HEK293 (cell line): ENCODE data around the gene DPYD.

Experiments used
- CTCF ChIA-PET: fragments of 350-600 bp; formaldehyde crosslinking; extraction: SDS; loops from one replicate; lab custom pipeline; 2021; ENCODE audit warnings: antibody characterized with exemption; lab: Yijun Ruan, JAX
- POLR2A ChIA-PET: fragments of 300-600 bp; formaldehyde crosslinking; extraction: SDS; loops from one replicate; lab custom pipeline; 2020; ENCODE audit warnings: antibody characterized with exemption, inconsistent platforms; lab: Yijun Ruan, JAX
- H3K27ac ChIP-seq: fragments of 200-500 bp; sonication (Bioruptor generic); 2 replicates; pipeline ENCODE4 v1.5.1; 2014; ENCODE audit warnings: low read depth, low read length, control low read depth, inconsistent platforms; ENCODE audit errors: extremely low read depth
- H3K36me3 ChIP-seq, 2 experiments: fragments of 200-500 bp in 1 of 2; sonication (Bioruptor generic) in 1 of 2; 1 replicate in 1 of 2; 2 replicates in 1 of 2; pipeline ENCODE4 v1.5.1; 2014 to 2017; ENCODE audit warnings: inconsistent platforms in 2 of 2, low read length in 2 of 2; ENCODE audit not compliant: control insufficient read depth in 2 of 2, insufficient read depth in 1 of 2
- H3K4me1 ChIP-seq: fragments of 200-500 bp; sonication (Bioruptor generic); 2 replicates; pipeline ENCODE4 v1.5.1; 2014; ENCODE audit warnings: mild to moderate bottlenecking, low read length, inconsistent platforms; ENCODE audit not compliant: control insufficient read depth, insufficient read depth
- H3K4me3 ChIP-seq: 2 replicates; pipeline ENCODE4 v1.5.1; 2011; ENCODE audit warnings: low read depth, mild to moderate bottlenecking, control low read depth, low read length, moderate library complexity
- H3K9me3 ChIP-seq: fragments of 200-500 bp; sonication (Bioruptor generic); 2 replicates; pipeline ENCODE4 v1.5.1; 2014; ENCODE audit warnings: low read depth, low read length, inconsistent platforms; ENCODE audit not compliant: control insufficient read depth, insufficient read depth
- HOXC10 ChIP-seq: sonication (generic); formaldehyde crosslinking; IDR thresholded peaks from 2 replicates; pipeline ENCODE4 v1.8.1; 2023; ENCODE audit warnings: mild to moderate bottlenecking, missing genetic modification reagents
- REPIN1 ChIP-seq: fragments of 450-650 bp; formaldehyde crosslinking; IDR thresholded peaks from 2 replicates; pipeline ENCODE4 v1.5.1; 2017; ENCODE audit warnings: missing biosample characterization, missing genetic modification characterization, low read depth
- ZBTB1 ChIP-seq: fragments of 450-650 bp; formaldehyde crosslinking; IDR thresholded peaks from 2 replicates; pipeline ENCODE4 v1.5.1; 2016; ENCODE audit warnings: missing biosample characterization, missing genetic modification characterization
- ZBTB7A ChIP-seq: fragments of 450-650 bp; formaldehyde crosslinking; IDR thresholded peaks from 2 replicates; pipeline ENCODE4 v1.5.1; 2016; ENCODE audit warnings: low read depth, missing biosample characterization, missing genetic modification characterization
- ZNF114 ChIP-seq: fragments of 450-650 bp; formaldehyde crosslinking; IDR thresholded peaks from 2 replicates; pipeline ENCODE4 v1.5.0; 2017; ENCODE audit warnings: missing biosample characterization, missing genetic modification characterization
- ZNF132 ChIP-seq: fragments of 450-650 bp; formaldehyde crosslinking; IDR thresholded peaks from 2 replicates; pipeline ENCODE4 v1.5.1; 2017; ENCODE audit warnings: missing biosample characterization, missing genetic modification characterization, borderline replicate concordance
- ZNF335 ChIP-seq: fragments of 450-650 bp; formaldehyde crosslinking; conservative IDR thresholded peaks from 2 replicates; pipeline ENCODE4 v1.5.1; 2016; ENCODE audit warnings: missing biosample characterization, missing genetic modification characterization
- ZNF350 ChIP-seq: fragments of 450-650 bp; formaldehyde crosslinking; IDR thresholded peaks from 2 replicates; pipeline ENCODE4 v1.5.0; 2017; ENCODE audit warnings: missing biosample characterization, mild to moderate bottlenecking, missing genetic modification characterization
- ZNF416 ChIP-seq: fragments of 450-650 bp; formaldehyde crosslinking; IDR thresholded peaks from 2 replicates; pipeline ENCODE4 v1.5.1; 2016; ENCODE audit warnings: missing biosample characterization, missing genetic modification characterization
- ZNF501 ChIP-seq: fragments of 450-650 bp; formaldehyde crosslinking; IDR thresholded peaks from 2 replicates; pipeline ENCODE4 v1.5.1; 2016; ENCODE audit warnings: missing biosample characterization, missing genetic modification characterization
- ZNF530 ChIP-seq: fragments of 450-650 bp; formaldehyde crosslinking; IDR thresholded peaks from 2 replicates; pipeline ENCODE4 v1.5.1; 2016; ENCODE audit warnings: low read depth, missing biosample characterization, missing genetic modification characterization
- ZNF544 ChIP-seq: fragments of 450-650 bp; formaldehyde crosslinking; IDR thresholded peaks from 2 replicates; pipeline ENCODE4 v1.5.0; 2017; ENCODE audit warnings: missing biosample characterization, missing genetic modification characterization
- ZNF626 ChIP-seq: fragments of 450-650 bp; sonication (Bioruptor Pico); formaldehyde crosslinking; IDR thresholded peaks from 2 replicates; pipeline ENCODE4 v1.5.1; 2018; ENCODE audit warnings: missing biosample characterization, missing genetic modification characterization, inconsistent platforms
- ZNF670 ChIP-seq: fragments of 450-650 bp; formaldehyde crosslinking; IDR thresholded peaks from 2 replicates; pipeline ENCODE4 v1.5.1; 2016; ENCODE audit warnings: missing biosample characterization, missing genetic modification characterization, low read depth
- ZNF76 ChIP-seq: fragments of 450-650 bp; formaldehyde crosslinking; IDR thresholded peaks from 2 replicates; pipeline ENCODE4; 2016; ENCODE audit warnings: low read depth, missing biosample characterization, missing genetic modification characterization, borderline replicate concordance
- ZSCAN23 ChIP-seq: fragments of 450-650 bp; formaldehyde crosslinking; IDR thresholded peaks from 2 replicates; pipeline ENCODE4 v1.5.1; 2016; ENCODE audit warnings: missing biosample characterization, missing genetic modification characterization
- TF ChIP-seq, protein P1 (sequence below): fragments of 450-650 bp; formaldehyde crosslinking; IDR thresholded peaks from 2 replicates; pipeline ENCODE4 v1.5.1; 2016; ENCODE audit warnings: missing biosample characterization, missing genetic modification characterization
- TF ChIP-seq, protein P2 (sequence below): sonication (generic); formaldehyde crosslinking; IDR thresholded peaks from 2 replicates; pipeline ENCODE4 v1.8.1; 2022; ENCODE audit warnings: mild to moderate bottlenecking, moderate library complexity, missing genetic modification reagents
- TF ChIP-seq, protein P3 (sequence below): fragments of 450-650 bp; formaldehyde crosslinking; IDR thresholded peaks from 2 replicates; pipeline ENCODE4 v1.5.1; 2016; ENCODE audit warnings: missing biosample characterization, missing genetic modification characterization, borderline replicate concordance
- TF ChIP-seq, protein P4 (sequence below): fragments of 450-650 bp; formaldehyde crosslinking; IDR thresholded peaks from 2 replicates; pipeline ENCODE4 v1.5.1; 2017; ENCODE audit warnings: missing biosample characterization, missing genetic modification characterization
- TF ChIP-seq, protein P5 (sequence below): fragments of 450-650 bp; formaldehyde crosslinking; IDR thresholded peaks from 2 replicates; pipeline ENCODE4 v1.5.1; 2016; ENCODE audit warnings: missing biosample characterization, missing genetic modification characterization

The DPYD gene

DNA sequence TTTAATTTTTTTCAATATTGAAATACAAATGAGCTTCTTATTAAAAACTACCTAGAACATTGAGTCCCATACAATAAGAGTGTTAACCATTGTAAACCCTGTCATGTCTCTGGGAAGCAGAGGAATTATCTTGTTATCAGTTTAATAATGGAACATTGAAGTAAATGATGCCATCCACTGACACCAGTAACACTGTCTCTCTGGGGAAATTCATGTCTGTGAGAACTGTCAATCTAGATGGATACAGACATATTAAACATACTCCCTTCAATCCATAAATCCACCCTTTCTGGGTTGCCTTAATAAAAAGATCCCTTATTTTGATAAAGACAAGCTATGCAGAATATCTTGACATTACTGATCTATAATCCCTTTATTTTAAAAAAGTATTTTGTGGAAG, 503.2 kb downstream of the DPYD start (continued):
- TF ChIP-seq ZNF350 (tag by site-specific recombination) (no peak), ZNF501 (tag by site-specific recombination) (no peak)

DNA sequence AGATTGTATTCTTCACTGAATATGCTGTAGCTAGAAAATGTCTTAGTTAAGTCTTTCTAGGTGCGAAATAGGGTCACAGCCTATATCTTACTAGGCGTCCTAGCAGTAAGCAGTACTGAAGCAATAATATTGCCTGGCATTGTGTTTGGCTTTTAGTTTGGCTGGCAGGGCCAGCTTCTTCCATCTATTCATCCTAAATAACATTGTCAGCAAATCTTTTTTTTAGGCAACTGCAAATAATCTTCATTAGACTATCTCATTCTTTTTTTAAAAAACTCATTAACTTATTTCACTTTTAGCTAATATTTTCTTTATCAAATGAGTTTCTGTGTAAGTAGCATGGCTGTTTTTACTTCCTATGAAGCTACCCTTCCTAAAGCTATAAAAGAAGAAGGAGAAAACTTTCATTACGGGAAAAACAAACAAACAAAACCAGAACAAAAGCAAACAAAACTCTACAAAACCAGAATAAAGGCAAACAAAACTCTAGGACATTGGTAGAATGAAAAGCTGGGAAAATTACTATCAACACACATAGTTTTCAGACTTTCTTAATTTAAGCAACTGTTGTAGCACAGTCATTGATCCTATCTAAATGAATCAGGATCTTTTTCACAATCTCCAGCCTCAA, 506.0 kb downstream of the DPYD start:
- ChIA-PET CTCF (no interaction called here), POLR2A (no interaction called here)
- Histone ChIP-seq H3K4me3 (no peak overlapping the region), H3K4me1 (no peaks in the 10 kb centered on the region), H3K9me3 (no peaks in the 10 kb centered on the region), H3K27ac (no peak overlapping the region), H3K36me3 (no peaks in the 10 kb centered on the region)
- TF ChIP-seq, protein P1, sequence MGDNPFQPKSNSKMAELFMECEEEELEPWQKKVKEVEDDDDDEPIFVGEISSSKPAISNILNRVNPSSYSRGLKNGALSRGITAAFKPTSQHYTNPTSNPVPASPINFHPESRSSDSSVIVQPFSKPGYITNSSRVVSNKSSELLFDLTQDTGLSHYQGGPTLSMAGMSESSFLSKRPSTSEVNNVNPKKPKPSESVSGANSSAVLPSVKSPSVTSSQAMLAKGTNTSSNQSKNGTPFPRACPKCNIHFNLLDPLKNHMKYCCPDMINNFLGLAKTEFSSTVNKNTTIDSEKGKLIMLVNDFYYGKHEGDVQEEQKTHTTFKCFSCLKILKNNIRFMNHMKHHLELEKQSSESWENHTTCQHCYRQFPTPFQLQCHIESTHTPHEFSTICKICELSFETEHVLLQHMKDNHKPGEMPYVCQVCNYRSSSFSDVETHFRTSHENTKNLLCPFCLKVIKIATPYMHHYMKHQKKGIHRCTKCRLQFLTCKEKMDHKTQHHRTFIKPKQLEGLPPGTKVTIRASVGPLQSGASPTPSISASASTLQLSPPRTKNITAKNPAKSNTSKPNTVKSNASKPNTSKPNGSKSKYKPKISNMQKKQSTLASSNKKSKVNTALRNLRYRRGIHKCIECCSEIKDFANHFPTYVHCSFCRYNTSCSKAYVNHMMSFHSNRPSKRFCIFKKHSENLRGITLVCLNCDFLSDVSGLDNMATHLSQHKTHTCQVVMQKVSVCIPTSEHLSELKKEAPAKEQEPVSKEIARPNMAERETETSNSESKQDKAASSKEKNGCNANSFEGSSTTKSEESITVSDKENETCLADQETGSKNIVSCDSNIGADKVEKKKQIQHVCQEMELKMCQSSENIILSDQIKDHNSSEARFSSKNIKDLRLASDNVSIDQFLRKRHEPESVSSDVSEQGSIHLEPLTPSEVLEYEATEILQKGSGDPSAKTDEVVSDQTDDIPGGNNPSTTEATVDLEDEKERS (tag by site-specific recombination): no peak
- TF ChIP-seq ZNF132 (tag by site-specific recombination) (no peak), ZNF530 (tag by site-specific recombination) (no peak), ZNF335 (no peak)

DNA sequence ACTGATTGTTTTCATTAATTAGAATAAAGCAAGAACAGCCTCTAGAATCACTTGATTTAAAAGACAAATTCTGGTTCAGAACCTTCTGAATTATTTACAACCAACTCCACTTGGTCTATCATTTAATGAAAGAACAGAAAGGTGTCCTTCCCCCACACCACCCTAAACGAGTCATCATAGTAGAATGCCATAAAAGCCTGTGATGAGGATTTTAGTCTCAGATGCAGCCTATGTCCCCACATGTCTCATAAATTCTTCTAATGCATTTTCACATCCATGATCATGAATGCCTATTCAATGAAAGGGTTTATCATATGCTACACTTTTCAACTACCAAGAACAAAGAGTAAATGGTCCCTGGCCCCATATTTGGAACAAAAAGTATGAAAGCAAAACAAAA, 508.1 kb downstream of the DPYD start:
- Histone ChIP-seq H3K9me3 (no peaks in the 10 kb centered on the region), H3K27ac (no peak overlapping the region), H3K4me3 (no peak overlapping the region), H3K36me3 (no peaks in the 10 kb centered on the region), H3K4me1 (no peaks in the 10 kb centered on the region)
- CTCF ChIA-PET: no interaction called here
- POLR2A ChIA-PET: no interaction called here
- TF ChIP-seq ZNF544 (tag by site-specific recombination) (no peak), REPIN1 (tag by site-specific recombination) (no peak), ZNF416 (no peak), ZNF114 (tag by site-specific recombination) (no peak), ZBTB1 (tag by site-specific recombination) (no peak), ZNF670 (no peak), ZBTB7A (tag by site-specific recombination) (no peak), ZNF626 (tag by site-specific recombination) (no peak), HOXC10 (CRISPR knock-in tag) (no peak), ZSCAN23 (tag by site-specific recombination) (no peak), ZNF76 (tag by site-specific recombination) (no peak)
- TF ChIP-seq, protein P2, sequence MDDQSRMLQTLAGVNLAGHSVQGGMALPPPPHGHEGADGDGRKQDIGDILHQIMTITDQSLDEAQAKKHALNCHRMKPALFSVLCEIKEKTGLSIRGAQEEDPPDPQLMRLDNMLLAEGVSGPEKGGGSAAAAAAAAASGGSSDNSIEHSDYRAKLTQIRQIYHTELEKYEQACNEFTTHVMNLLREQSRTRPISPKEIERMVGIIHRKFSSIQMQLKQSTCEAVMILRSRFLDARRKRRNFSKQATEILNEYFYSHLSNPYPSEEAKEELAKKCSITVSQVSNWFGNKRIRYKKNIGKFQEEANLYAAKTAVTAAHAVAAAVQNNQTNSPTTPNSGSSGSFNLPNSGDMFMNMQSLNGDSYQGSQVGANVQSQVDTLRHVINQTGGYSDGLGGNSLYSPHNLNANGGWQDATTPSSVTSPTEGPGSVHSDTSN (CRISPR knock-in tag): no peak
- TF ChIP-seq, protein P3, sequence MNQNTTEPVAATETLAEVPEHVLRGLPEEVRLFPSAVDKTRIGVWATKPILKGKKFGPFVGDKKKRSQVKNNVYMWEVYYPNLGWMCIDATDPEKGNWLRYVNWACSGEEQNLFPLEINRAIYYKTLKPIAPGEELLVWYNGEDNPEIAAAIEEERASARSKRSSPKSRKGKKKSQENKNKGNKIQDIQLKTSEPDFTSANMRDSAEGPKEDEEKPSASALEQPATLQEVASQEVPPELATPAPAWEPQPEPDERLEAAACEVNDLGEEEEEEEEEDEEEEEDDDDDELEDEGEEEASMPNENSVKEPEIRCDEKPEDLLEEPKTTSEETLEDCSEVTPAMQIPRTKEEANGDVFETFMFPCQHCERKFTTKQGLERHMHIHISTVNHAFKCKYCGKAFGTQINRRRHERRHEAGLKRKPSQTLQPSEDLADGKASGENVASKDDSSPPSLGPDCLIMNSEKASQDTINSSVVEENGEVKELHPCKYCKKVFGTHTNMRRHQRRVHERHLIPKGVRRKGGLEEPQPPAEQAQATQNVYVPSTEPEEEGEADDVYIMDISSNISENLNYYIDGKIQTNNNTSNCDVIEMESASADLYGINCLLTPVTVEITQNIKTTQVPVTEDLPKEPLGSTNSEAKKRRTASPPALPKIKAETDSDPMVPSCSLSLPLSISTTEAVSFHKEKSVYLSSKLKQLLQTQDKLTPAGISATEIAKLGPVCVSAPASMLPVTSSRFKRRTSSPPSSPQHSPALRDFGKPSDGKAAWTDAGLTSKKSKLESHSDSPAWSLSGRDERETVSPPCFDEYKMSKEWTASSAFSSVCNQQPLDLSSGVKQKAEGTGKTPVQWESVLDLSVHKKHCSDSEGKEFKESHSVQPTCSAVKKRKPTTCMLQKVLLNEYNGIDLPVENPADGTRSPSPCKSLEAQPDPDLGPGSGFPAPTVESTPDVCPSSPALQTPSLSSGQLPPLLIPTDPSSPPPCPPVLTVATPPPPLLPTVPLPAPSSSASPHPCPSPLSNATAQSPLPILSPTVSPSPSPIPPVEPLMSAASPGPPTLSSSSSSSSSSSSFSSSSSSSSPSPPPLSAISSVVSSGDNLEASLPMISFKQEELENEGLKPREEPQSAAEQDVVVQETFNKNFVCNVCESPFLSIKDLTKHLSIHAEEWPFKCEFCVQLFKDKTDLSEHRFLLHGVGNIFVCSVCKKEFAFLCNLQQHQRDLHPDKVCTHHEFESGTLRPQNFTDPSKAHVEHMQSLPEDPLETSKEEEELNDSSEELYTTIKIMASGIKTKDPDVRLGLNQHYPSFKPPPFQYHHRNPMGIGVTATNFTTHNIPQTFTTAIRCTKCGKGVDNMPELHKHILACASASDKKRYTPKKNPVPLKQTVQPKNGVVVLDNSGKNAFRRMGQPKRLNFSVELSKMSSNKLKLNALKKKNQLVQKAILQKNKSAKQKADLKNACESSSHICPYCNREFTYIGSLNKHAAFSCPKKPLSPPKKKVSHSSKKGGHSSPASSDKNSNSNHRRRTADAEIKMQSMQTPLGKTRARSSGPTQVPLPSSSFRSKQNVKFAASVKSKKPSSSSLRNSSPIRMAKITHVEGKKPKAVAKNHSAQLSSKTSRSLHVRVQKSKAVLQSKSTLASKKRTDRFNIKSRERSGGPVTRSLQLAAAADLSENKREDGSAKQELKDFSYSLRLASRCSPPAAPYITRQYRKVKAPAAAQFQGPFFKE: no peak
- TF ChIP-seq, protein P4, sequence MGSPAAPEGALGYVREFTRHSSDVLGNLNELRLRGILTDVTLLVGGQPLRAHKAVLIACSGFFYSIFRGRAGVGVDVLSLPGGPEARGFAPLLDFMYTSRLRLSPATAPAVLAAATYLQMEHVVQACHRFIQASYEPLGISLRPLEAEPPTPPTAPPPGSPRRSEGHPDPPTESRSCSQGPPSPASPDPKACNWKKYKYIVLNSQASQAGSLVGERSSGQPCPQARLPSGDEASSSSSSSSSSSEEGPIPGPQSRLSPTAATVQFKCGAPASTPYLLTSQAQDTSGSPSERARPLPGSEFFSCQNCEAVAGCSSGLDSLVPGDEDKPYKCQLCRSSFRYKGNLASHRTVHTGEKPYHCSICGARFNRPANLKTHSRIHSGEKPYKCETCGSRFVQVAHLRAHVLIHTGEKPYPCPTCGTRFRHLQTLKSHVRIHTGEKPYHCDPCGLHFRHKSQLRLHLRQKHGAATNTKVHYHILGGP (tag by site-specific recombination): no peak
- TF ChIP-seq, protein P5, sequence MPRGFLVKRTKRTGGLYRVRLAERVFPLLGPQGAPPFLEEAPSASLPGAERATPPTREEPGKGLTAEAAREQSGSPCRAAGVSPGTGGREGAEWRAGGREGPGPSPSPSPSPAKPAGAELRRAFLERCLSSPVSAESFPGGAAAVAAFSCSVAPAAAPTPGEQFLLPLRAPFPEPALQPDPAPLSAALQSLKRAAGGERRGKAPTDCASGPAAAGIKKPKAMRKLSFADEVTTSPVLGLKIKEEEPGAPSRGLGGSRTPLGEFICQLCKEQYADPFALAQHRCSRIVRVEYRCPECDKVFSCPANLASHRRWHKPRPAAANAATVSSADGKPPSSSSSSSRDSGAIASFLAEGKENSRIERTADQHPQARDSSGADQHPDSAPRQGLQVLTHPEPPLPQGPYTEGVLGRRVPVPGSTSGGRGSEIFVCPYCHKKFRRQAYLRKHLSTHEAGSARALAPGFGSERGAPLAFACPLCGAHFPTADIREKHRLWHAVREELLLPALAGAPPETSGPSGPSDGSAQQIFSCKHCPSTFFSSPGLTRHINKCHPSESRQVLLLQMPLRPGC: no peak
